HG03342 (cell line): Measurements from ENCODE around the gene HSPA5.
"Not testable (repeated sequence)": the region's sequence is repeated elsewhere in the genome, so short reads cannot be mapped to it uniquely, and the experiment has no call there.

Source experiments
- ATAC-seq: cut with Tn5 transposase; IDR thresholded peaks from one replicate; pipeline ENCODE4 v1.9.1; 2021; ENCODE audit warnings: mild to moderate bottlenecking, moderate library complexity; ENCODE audit not compliant: unreplicated experiment

Gene HSPA5

DNA sequence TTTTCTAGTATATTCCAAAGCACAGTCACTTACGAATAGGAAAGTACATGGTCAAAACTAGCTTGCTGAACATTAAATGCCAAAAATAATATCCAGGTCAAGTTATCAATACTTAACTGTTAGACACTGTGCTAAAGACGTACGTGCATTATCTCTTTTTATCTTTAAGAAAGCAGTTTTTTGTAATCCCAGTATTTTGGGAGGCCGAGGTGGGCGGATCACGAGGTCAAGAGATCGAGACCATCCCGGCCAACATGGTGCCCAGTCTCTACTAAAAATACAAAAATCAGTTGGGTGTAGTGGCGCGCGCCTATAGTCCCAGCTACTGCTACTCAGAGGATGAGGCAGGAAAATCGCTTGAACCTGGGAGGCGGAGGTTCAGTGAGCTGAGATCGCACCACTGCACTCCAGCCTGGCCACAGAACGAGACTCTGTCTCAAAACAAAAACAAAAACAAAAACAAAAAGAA, 2.7 kb upstream of the HSPA5 start:
- no peak for ATAC-seq

DNA sequence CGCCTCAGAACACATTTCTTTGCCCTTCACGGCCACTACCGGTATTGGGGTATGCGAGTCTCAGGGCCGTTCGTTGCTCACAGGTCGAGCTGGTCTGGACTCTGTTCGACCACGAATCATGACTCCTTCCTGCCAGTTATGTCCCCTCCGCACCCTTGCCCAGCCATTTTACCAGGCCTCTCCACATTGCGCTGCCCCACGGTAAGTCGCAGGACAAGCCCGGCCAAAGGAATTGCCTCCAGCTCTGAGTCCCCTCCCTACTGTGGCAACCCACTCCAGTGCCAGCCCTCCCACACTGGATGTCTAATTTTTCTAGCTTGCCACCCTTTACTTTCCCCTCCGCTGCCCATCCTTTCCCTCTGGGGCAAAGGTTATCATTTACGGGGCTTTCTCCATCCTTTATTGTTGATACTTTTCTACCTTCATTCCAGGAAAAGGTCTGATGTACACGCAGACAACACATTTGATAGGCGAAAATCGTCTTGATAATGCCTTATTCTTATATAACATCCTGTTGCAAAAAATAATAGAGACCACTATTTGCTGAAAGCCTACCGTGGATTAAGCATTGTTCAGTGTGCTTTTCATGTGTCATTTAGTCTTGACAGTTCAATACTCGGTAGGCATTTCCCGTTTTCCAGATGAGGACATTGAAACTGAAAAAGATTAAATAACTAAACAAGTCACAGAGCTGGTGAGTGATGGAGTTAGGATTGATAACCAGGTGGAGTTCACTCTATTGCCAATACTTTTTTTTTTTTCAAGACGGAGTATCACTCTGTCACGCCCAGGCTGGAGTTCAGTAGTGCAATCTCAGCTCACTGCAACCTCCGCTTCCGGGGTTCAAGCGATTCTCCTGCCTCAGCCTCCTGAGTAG, 958 bp upstream of the HSPA5 start:
- peak; percentile 19 for ATAC-seq

- no peak for ATAC-seq
These were observed 519 bp downstream of the HSPA5 start for GRCh38 chr9:125240649-125240999.

DNA sequence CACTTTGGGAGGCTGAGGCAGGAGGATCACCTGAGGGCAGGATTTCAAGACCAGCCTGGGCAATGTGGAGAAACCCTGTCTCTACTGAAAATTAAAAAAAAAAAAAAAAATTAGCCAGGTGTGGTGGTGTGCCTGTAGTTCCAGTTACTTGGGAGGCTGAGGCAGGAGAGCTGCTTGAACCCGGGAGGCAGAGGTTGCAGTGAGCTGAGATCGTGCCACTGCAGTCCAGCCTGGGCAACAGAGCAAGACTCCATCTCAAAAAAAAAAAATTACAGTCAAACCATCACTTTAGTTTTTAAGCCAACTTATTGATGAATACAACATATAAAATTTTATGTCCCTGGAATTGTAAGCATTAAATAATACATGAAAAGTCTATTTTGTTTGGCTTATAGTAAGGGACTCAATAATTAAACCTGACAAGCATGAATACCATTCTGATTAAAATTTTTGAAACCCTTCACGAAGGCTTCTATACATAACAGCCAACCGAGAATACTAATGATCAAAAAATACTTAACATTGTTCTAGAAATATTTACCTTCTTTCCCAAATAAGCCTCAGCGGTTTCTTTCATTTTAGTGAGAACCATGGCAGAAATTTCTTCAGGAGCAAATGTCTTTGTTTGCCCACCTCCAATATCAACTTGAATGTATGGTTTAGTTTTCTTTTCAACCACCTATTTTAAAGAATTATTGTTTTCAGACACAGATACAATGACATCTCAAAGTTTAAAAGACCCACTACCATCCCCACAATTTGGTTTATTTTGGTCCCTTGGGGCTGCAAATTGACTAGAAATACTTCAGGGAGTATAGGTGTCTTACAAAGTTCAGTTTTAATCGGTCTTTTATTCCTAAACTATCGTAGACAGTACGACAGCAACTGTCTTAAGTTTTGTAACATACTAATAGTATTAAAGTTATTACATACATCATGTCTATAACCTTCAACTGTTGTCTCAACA, 1.2 kb downstream of the HSPA5 start:
- ATAC-seq = no peak

GRCh38 chr9:125238915-125239446, 2.2 kb downstream of the HSPA5 start:
- ATAC-seq = no peak

DNA sequence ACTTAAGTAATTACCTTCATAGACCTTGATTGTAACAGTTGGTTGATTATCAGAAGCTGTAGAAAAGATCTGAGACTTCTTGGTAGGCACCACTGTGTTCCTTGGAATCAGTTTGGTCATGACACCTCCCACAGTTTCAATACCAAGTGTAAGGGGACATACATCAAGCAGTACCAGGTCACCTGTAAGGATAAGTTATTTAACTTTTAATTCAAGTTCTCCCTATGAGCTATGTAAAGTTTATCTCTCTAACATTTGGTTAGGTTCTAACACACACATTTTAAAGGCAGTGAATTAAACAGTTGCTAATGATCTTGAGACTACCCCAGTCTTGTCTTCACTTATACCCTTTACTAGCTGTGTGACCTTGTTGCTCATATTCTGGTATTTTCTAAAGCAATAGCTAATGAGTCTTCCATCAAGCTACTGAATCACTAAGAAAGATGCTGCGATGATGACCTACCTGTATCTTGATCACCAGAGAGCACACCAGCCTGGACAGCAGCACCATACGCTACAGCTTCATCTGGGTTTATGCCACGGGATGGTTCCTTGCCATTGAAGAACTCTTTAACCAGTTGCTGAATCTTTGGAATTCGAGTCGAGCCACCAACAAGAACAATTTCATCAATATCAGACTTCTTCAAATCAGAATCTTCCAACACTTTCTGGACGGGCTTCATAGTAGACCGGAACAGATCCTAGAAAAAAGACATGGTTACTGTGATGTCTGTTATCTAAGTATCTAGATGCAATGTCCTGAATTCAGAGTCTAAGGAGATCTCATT, 2.8 kb downstream of the HSPA5 start:
- ATAC-seq = no peak

DNA sequence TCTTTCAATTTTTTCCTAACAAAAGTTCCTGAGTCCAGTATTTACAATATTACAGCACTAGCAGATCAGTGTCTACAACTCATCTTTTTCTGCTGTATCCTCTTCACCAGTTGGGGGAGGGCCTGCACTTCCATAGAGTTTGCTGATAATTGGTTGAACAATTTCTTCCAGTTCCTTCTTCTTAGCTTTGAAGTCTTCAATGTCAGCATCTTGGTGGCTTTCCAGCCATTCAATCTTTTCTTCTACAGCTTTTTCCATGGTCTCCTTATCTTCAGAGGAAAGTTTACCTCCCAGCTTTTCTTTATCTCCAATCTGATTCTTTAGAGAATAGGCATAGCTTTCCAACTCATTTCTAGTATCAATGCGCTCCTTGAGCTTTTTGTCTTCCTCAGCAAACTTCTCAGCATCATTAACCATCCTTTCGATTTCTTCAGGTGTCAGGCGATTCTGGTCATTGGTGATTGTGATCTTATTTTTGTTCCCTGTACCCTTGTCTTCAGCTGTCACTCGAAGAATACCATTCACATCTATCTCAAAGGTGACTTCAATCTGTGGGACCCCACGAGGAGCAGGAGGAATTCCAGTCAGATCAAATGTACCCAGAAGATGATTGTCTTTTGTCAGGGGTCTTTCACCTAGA, 4.5 kb downstream of the HSPA5 start:
- not testable (repeated sequence) for ATAC-seq

DNA sequence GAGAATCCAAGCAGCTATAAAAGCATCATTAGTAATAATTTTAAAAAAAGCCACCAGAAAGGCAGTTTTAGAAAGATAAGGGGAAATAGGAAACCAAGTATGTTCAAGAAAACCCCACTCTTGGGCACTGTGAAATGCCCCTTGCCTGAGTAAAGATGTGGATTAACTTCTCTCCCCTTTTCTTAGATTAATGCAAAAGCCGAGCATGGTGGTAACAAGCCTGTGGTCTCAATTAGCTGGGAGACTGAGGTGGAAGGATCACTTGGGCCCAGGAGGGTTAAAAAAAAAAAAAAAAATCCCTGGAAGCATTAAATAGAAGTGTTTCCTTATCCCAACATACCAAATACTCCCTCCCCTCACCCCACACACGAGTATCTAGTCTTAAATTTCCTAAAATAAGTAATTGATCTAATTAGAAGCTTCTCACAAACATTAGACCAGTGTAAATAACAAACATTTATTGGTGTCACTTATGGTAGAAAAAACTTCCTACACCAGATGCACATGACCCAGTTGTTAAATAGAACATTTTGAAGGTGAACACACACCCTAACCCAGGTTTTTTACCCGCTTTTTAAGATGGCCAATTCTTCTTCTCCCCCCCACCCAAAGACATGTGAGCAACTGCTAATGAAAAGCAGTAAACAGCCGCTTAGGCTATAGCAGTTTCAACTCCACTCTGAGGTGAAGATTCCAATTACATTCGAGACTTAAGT, 5.2 kb downstream of the HSPA5 start:
- ATAC-seq = no peak

- not testable (repeated sequence) for ATAC-seq
These were observed 7.0 kb downstream of the HSPA5 start for GRCh38 chr9:125234099-125234498.

- ATAC-seq = no peak
These were observed 7.5 kb downstream of the HSPA5 start for GRCh38 chr9:125233678-125234077.

DNA sequence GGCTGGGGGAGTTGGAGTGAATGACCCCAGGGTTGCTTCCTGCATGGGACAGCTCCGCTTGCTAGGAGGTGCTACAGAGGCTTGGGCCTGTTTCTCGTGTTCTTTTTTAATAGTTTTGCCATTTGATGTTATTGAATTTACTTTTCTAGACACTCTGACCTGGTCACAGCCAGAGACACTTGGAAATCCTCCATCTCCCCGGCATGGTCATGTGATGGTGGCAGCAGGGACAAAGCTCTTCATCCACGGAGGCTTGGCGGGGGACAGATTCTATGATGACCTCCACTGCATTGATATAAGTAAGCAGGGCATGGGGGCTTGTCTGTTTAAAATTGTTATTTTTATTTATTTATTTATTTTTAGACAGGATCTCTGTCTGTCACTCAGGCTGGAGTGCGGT, 13.4 kb downstream of the HSPA5 start:
- ATAC-seq = no peak

DNA sequence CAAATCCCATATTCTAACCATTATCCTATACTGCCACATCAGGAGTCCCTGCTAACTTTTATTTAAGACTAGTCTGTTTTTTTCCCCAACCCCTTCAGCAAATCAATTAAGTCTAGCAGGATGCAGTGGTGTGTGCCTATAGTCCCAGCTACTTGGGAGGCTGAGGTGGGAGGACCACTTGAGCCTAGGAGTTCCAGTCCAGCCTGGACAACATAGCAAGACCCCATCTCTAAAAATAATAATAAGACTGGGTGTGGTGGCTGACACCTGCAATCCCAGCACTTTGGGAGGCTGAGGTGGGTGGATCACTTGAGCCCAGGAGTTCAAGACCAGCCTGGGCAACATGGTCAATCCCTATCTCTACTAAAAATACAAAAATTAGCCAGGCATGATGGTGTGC, 16.3 kb downstream of the HSPA5 start:
- not testable (repeated sequence) for ATAC-seq

DNA sequence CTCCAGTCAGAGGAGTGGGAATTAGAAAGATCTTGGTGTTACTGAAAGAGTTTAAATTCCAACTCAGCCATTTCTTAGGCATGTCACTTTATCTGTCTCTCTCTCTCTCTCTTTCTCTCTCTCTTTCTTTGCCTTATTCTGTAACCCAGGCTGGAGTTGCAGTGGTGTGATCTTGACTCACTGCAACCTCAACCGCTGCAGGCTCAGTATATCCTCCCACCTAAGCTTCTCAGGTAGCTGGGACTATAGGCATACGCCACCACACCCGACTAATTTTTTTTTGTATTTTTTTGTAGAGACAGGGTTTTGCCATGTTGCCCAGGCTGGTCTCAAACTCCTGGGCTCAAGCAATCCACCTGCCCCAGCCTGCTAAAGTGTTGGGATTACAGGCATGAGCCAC, 22.5 kb downstream of the HSPA5 start:
- ATAC-seq = no peak

GRCh38 chr9:125214186-125214585, 27.0 kb downstream of the HSPA5 start:
- no peak for ATAC-seq

DNA sequence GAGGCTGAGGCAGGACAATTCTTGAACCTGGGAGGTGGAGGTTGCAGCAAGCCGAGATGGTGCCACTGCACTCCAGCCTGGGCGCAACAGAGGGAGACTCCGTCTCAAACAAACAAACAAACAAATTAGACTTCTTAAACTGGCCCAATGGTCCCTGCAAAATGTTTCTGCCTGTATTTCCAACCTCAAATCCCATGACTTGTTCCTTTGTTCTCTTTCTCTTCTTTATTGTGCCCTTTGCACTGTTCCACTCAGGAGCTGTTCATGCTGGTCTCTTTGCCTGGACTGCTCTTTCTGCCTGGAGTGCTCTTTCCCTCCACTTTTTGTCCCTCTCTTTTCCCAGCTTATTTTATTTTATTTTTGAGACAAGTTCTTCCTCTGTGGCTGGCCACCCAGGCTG, 36.7 kb downstream of the HSPA5 start:
- ATAC-seq = no peak

- ATAC-seq = no peak
These were observed 38.1 kb downstream of the HSPA5 start for GRCh38 chr9:125202846-125203618.

- peak; percentile 98 for ATAC-seq
These were observed 40.7 kb downstream of the HSPA5 start, which contains the start of gene RABEPK for GRCh38 chr9:125200216-125201047. Gene RABEPK, plus strand, starts transcription at chr9:125200542. Its CDS starts 2,472 bp downstream, at chr9:125203014.

DNA sequence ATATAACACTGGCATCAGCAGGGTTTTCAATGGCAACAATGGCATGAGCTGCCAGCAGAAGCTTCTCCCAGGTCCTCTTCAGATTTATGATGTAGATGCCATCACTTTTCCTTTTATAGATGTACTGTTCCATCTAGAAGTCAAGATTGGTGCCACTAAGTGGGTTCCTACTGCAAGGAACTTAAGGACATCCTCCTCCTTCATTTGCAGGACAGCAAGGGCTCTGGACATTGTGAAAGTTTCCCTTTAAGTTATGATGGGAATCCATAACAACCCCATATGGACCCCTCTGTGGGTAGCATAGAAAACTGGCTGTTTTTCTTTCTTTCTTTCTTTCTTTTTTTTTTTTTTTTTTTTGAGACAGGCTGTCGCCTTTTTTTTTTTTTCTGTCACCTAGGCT, 45.6 kb downstream of the HSPA5 start:
- not testable (repeated sequence) for ATAC-seq
